NCI-H82 treated with DMSO at 0.1 percent for 48 hours (cell line): ENCODE results near the gene PDXDC1.
"Not testable (repeated sequence)": the region's sequence is repeated elsewhere in the genome, so short reads cannot be mapped to it uniquely, and the experiment has no call there.

ENCODE experiments used
- DNase-seq: peaks from one replicate; lab custom pipeline; 2025; ENCODE audit not compliant: unreplicated experiment; lab: John Stamatoyannopoulos, UW

PDXDC1 gene

DNA sequence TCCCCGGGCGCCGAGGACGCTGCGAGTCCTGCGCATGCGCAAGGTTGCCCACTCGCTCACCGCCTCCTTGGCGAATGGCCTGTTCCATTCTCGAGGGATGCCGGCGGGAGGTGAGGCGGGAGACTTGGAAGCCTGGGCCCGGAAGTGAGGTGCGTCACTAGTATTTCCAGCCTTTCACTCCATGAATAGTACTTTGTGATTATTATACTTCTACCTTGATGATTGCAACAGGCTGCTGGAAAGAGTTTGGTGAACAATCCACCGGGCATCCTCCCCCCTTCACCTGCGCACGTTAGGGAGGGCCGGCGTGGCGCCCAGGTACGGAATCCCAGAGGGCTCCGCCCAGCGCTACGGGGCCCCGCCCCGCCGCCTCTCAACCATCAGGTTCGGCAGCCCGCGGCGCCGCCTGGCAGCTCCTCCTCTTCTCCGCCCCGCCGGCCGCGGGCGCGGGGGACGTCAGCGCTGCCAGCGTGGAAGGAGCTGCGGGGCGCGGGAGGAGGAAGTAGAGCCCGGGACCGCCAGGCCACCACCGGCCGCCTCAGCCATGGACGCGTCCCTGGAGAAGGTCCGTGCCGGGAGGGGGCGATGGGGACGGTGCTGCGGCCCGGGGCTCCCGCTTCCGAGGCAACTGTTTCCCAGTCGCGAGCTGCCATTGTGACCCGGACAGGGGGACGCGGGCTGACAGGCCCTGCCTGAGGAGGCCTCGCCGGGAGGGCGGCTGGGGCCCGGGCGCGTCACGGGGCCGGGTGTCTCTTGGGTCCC lies at the start of gene PDXDC1:
Gene PDXDC1 (plus strand): TSS at position 371 of the 762 bp plus-strand sequence. CDS start 174 bp downstream, at position 545.
- peak; percentile 74 for DNase-seq

DNA sequence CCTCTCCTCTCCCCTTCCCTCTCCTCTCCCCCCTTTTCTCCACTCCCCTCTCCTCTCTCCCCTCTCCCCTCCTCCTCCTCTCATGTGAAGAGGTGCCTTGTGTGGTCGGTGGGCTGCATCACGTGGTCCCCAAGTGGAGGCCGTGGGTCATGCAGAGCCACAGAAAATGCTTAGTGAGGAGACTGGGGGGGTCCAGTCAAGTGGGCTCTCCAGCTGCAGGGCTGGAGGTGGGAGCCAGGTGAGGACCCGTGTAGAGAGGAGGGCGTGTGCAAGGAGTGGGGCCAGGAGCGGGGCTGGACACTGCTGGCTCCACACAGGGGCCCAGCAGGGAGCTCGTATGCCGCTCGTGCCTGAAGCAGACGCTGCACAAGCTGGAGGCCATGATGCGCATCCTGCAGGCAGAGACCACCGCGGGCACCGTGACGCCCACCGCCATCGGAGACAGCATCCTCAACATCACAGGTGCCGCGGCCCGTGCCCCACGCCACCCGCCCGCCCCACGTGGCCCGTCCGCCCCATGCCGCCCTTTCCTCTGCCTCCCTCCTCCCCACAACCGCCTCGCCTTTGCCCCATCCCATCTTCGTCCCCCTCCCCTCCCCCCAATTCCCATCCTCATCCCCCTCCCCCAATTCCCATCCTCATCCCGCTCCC lies 46.6 kb upstream of the PDXDC1 start:
- DNase-seq = not testable (repeated sequence)

DNA sequence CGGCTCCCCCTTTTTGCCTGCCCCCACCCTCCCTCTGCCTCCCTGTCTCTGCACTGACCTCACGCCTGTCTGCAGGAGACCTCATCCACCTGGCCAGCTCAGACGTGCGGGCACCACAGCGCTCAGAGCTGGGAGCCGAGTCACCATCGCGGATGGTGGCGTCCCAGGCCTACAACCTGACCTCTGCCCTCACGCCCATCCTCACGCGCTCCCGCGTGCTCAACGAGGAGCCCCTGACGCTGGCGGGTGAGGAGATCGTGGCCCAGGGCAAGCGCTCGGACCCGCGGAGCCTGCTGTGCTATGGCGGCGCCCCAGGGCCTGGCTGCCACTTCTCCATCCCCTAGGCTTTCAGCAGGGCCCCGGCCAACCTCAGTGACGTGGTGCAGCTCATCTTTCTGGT lies 45.6 kb upstream of the PDXDC1 start:
- DNase-seq = not testable (repeated sequence)

GRCh38 chr16:14930246-14930645 lies 44.6 kb upstream of the PDXDC1 start:
- not testable (repeated sequence) for DNase-seq

- not testable (repeated sequence) for DNase-seq
Measured at GRCh38 chr16:14930971-14931370, 43.9 kb upstream of the PDXDC1 start.

DNA sequence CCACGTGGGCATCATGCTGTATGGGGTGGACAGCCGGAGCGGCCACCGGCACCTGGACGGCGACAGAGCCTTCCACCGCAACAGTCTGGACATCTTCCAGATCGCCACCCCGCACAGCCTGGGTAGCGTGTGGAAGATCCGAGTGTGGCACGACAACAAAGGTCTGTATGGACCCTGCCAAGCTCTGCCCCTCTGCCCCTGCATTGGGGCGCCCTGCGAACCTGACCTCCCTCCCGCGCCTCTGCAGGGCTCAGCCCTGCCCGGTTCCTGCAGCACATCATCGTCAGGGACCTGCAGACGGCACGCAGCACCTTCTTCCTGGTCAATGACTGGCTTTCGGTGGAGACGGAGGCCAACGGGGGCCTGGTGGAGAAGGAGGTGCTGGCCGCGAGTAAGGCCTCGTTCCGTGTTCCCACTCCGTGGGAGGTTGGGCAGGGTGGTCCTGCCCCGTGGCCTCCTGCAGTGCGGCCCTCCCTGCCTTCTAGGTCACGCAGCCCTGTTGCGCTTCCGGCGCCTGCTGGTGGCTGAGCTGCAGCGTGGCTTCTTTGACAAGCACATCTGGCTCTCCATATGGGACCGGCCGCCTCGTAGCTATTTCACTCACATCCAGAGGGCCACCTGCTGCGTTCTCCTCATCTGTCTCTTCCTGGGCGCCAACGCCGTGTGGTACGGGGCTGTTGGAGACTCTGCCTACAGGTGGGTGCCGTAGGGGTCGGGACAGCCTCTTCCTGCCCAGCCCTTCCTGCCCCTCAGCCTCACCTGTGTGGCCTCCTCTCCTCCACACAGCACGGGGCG lies 42.0 kb upstream of the PDXDC1 start:
- not testable (repeated sequence) for DNase-seq

- DNase-seq = not testable (repeated sequence)
Measured at GRCh38 chr16:14937143-14937542, 37.7 kb upstream of the PDXDC1 start, which contains the start of gene NPIPA1. NPIPA1 (plus strand) TSS chr16:14937443; CDS start chr16:14937443, 0 bp downstream.

GRCh38 chr16:14937994-14938393 lies 36.8 kb upstream of the PDXDC1 start:
- not testable (repeated sequence) for DNase-seq

DNA sequence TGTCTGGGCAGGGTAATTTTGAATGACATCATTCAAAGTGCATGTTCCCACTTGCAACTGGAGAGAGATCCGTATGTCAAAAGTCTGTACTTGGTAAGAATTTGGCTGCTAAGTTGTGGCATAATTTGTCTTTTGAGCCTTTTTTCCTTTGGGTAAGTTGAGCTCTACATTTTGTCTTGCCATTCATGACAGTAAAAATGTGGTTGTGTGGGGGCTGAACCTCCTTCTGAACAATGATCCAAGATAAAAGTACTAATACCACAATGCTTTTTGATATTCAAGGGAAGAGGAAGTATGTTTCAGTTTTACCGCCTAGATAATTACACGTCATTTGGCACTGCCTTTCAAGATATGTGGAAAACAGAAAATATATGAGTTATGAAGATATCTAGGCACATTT lies 32.1 kb upstream of the PDXDC1 start:
- DNase-seq = not testable (repeated sequence)

GRCh38 chr16:14955546-14956231 lies 19.1 kb upstream of the PDXDC1 start:
- DNase-seq = no peak

DNA sequence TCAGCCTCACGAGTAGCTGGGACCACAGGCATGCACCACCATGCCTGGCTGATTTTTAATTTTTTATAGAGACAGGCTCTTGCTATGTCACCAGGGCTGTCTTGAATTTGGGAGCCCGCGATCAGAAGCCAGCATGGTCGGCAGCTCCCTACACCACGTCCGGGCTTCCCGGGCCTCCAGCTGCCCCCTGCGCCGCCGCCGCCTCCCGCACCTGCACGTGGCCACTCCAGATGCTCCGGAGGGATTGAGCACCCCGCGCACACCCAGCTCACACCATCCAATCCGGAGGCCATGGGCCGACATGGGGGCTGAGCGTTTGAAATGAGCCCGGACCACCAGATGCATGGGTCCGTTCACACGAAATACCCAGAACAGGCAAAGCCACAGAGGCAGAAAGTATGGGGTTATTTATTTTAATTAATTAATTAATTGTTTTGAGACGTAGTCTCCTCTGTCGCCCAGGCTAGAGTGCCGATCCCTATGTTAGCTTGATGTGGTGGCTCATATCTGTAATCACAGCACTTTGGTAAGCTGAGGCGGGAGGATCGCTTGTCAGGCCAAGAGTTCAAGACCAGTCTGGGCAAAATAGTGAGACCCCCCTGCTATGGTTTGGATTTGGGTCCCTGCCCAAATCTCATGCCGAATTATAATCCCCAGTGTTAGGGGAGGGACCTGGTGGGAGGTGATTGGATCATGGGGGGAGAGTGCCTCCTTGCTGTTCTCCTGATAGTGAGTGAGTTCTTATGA lies 17.1 kb upstream of the PDXDC1 start:
- no peak for DNase-seq

- DNase-seq = no peak
Measured at GRCh38 chr16:14958323-14958600, 16.6 kb upstream of the PDXDC1 start.

DNA sequence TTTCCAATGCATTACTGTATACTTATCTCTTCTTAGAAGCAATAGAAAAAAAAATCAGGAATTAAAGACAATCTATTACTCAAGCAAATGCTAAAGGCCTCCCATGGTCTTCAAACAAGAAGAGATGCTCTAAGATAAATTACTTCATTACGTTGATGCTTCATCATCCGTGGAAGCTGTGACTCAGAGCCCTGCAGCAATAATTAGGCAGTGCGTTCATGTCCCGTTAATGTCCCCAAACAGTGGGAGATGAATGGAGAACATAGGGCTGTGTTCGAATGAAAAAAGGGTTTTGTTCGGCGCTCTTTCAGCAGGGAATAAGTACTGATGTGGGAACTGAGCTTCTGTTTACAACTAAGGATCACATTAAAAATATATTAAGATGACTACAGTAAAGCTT lies 15.9 kb upstream of the PDXDC1 start:
- no peak for DNase-seq

GRCh38 chr16:14961405-14962186 lies 13.2 kb upstream of the PDXDC1 start:
- no peak for DNase-seq

- no peak for DNase-seq
Measured at GRCh38 chr16:14963281-14964173, 11.3 kb upstream of the PDXDC1 start.

DNA sequence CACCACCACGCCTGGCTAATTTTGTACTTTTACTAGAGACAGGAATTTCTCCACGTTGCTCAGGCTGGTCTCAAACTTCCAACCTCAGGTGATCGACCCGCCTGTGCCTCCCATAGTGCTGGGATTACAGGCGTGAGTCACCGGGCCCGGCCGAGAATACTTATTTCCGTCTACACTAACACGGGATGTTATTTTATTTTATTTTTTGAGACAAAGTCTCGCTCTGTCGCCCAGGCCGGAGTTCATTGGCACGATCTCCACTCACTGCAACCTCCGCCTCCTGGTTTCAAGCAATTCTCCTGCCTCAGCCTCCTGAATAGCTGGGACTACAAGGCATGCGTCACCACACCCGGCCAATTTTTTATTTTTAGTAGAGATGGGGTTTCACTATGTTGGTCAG lies 9.5 kb upstream of the PDXDC1 start:
- DNase-seq = no peak

DNA sequence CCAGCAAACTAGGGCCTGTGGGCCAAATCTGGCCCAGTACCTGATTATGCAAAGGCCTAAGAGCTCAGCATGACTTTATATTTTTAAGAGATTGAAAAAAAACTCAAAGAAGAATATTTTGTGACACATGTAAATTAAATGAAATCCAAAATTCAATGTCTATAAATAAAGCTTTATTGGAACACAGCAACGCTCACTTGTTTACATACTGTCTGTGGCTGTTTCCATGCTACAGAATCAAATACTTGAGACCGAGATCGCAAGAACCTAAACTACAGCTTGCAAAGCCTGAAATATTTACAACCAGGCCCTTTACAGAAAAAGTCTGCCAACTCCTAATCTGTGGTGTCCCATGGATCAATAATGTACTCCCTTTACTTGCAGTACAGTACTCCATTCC lies 5.0 kb upstream of the PDXDC1 start:
- DNase-seq = not testable (repeated sequence)

DNA sequence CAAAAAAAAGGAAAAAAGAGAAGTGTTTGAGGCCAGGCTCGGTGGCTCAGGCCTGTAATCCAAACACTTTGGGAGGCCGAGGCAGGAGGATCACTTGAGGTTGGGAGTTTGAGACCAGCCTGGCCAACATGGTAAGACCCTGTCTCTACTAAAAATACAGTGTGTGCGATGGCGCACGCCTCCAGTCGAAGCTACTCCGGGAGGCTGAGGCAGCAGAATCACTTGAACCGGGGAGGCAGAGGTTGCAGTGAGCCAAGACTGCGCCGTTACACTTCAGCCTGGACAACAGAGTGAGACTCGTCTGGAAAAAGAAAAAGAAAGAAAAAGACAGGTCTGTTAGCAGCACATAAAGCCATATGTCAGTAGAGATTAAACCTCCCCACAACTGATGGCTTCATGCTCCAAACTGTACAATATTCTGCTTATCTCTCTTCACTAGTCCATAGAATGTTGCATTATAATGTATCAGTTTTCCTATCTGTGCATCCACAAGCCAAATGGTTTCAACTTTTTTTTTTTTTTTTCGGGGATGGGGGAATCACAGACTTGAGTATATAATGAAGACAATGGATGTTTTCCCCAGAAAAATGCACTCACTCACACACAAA lies 3.1 kb upstream of the PDXDC1 start:
- not testable (repeated sequence) for DNase-seq
